Activated CD8-positive, alpha-beta memory T cell treated with anti-CD3 and anti-CD28 coated beads, Interleukin-2, amount 50 U/mL, for 24 hours (primary cell): ENCODE results near the gene SPR.
"Not testable (repeated sequence)": the region's sequence is repeated elsewhere in the genome, so short reads cannot be mapped to it uniquely, and the experiment has no call there.

Experiments used
- DNase-seq: peaks from one replicate; pipeline ENCODE4 v3.0.0-alpha.2; 2020; ENCODE audit errors: extremely low read depth

The SPR gene

DNA sequence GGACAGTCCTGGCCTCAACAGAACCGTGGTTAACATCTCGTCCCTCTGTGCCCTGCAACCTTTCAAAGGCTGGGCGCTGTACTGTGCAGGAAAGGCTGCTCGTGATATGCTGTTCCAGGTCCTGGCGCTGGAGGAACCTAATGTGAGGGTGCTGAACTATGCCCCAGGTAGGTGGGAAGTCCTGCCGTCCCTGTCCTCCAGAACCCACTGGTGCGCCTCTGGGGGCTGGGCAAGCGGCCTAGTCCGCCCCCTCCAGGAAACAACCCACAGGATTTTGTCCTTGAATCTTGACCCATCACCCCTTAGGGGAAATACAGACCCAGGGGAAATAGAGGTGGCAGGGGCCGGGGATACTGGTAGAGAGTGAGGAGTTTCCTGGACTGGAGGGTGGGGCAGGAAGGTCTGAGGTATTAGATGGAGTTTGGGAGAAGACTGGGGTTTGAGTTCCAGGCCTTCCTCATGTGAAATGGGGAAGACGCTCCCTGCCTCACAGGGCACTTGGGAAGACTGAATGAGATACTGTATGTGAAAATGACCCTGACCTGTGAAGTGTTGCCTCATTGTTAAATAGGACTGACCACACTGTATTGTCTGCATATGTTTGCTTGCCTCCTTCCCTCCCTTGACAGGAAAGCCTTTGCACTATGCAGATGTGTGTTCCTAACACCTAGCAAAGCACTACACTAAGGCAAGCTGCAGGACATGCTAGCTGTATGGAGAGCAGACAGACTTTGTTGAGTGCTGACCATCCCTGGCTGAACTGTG is 1.4 kb downstream of the SPR start:
- no peak for DNase-seq

DNA sequence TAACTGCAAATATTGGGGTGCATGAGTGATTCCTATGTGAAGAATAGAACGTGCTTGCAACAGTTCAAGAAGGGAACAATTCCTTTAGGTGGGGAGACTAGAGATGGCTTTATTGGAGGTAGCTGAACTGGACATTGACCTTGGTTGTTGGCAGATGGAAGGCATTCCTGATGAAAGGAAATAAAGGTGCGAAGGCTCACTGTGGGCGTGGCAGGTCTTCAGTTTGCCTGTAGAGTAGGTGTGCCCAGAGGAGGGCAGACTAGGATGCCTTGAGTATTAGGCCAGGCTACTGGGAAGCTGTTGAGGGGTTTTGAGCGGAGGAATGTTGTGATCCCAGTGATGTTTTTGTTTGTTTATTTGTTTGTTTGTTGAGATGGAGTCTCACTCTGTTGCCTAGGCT is 2.8 kb downstream of the SPR start:
- no peak for DNase-seq

GRCh38 chr2:72891091-72891818 is 4.0 kb downstream of the SPR start:
- DNase-seq, result no peak

- DNase-seq, result no peak
Measured at GRCh38 chr2:72892506-72893173, 5.4 kb downstream of the SPR start.

DNA sequence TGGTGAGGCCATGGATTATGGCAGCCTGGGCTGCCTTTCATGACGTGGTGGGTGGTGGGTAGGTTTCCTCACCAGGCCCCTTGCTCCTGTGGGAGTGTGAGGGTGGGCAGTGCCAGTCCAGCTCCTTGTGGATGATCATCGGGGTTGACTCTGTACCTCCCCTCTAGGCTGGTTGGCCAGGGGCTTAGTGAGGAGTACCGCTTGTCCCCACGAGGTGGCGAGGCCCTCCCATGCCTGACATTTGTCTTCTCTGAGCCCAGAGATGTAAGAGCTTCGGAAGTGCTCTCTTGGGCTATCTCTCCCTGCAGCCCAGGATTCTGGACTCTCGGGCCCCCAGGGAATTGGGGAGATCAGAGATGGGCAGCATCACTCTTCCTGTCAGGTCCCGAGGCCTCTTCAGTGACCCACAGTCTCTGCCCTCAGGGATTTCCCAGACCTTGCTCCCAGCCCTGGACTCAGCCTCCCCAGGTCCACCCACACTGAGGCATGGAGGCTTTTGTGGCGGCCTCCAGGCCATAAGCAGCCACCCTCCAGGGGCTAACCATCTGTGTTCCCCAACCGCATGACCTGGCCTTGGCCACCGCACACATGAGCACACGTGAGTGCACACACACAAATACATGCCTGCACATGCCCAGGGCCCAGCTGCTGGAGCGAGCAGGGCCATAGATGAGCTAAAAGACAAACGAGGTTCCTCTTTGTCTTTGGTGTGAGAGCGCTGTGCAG is 6.5 kb downstream of the SPR start:
- no peak for DNase-seq

GRCh38 chr2:72894514-72894913 is 7.3 kb downstream of the SPR start:
- no peak for DNase-seq

DNA sequence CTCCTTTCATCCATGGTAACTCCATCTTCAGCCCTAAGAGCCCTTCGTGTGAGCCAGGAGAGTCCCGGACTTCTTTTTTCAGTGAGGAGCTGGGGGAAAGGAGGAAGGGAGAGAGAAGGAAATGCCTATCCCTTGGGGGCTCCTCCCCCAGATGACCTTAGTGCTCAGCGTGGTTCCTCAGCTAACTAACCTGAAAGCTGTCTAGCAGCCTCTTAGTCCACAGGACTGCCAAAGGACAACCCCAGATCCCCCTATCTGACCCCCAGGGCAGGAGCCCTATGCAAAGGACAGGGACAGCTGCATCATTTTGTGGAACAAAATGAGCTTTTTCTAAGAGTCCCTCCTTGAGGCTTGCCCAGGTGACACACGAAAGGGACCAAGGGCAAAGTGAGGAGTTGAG is 7.9 kb downstream of the SPR start:
- no peak for DNase-seq

DNA sequence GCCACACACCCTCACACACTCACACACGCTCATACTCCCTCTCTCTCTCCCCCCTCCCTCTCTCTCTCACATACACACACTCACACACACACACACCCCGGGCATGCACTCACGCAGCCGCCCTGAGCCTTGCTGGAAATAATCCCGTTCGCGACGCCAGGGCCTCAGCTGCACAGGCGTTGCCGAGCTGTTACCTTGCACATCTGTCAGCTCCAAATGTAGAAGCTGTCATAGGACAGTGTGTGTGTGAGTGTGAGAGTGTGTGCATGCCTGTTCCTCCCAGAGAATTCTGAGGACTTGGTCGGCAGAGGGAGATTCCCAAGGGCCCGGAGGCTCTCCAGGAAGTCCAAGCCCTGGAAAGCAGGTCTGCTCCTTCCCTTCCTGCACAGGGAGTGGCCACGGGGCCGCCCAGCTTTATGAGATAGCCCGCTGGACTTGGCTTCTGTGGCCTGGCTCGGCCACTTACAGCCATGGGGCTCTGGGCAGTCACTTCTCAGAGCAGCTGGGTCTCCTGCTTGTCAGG is 8.6 kb downstream of the SPR start:
- no peak for DNase-seq

- no peak for DNase-seq
Measured at GRCh38 chr2:72896446-72896845, 9.2 kb downstream of the SPR start.

DNA sequence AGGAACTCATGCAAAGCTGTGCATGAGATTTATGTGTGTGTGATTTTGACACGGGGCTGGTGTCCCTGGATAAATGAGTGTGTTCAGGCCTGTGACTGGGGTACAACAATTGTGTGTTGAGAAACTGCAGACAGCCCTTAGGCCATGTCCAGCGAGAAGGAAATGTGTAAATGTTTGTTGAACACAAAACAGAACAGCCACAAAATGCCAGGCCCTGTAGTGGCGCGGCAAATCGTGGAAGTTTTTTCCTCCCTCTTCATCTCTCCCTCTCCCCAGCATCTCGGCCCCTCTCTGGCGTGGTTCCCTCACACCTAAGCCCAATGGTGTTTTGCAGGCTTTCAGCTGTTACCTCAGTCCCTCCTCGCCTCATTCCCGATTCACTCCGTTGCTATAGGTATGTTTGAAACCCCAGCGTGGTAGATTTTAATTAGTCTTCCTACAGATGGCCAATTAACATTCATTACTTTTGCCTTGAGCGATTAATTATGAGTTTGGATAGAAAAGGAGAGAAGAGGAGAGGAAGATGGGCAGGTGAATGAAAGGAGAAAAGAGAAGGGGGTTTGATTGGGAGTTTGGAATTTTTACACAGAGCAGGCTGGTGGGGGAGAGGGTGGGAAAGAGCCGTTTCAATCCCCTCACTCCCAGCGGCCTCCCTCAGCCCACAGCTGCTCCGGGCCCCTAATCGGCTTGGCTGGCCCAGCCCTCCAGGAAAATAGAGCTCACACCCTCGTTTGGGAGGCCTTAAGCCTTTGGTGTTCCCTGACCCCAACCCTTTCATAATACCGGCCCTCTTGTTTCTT is 10.8 kb downstream of the SPR start:
- DNase-seq, result no peak

DNA sequence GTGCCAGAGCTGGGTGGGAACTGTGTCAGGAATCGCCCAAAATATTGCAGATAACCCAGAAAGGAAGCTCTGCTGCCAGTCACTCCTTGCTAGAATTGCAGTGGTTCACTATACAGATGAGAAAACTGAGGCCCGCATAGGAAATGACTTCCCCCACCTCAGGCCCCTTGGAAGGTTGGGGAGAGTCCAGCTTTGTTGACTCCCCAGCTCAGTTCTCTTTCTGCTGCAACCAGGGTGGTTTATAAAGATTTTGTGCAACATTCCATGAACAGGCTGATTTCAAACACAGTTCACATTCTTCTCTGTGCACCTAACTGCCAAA is 11.3 kb downstream of the SPR start:
- no peak for DNase-seq

- DNase-seq, result no peak
Measured at GRCh38 chr2:72900191-72900825, 13.1 kb downstream of the SPR start.

GRCh38 chr2:72901426-72901825 is 14.2 kb downstream of the SPR start:
- DNase-seq, result no peak

DNA sequence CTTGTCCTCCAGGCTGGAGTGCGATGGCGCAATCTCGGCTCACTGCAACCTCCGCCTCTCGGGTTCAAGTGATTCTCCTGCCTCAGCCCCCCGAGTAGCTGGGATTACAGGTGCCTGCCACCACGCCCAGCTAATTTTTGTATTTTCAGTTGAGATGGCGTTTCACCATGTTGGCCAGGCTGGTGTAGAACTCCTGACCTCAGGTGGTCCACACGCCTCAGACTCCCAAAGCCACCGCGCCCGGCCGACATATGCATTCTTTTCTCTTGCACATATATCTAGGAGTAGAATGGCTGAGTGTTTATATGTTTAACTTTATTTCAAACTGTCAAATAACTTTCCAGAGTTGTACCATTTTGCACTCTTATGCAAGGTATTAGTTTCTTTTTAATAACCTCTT is 20.2 kb downstream of the SPR start:
- not testable (repeated sequence) for DNase-seq

- no peak for DNase-seq
Measured at GRCh38 chr2:72908741-72909140, 21.5 kb downstream of the SPR start.

- DNase-seq, result no peak
Measured at GRCh38 chr2:72911256-72911655, 24.0 kb downstream of the SPR start.

DNA sequence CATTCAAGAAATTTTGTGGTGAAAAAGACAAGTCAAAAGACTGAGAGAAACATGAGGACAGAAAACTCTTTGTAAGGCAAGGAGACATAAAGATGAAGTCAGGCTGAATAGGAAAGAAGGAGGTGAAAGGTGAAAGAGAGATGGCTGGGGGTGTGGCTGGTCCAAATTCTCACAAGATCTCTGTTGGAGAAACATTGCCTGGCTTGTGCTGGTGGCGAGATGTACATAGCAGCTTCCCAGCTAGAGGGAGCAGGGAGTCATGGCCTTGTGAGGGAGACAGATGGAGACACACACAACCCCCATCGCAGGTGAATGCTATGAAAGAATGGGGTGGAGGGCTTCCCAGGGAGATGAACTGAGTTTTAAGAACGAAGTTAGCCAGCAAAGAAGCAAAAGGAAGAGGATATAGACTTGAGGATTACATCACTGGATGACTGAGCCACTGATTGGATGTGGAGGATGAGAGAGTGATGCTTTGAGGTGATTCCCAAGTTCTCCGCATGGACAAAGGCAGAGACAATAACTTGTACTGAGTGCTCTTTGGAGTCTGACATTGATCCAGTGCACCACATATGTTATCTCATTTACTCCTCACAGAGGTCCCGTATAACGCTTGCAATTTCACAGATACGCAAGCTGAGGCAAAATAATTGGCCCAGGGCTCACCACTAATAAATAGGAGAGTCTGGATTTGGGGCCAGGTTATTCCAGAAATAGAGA is 26.4 kb downstream of the SPR start:
- no peak for DNase-seq

DNA sequence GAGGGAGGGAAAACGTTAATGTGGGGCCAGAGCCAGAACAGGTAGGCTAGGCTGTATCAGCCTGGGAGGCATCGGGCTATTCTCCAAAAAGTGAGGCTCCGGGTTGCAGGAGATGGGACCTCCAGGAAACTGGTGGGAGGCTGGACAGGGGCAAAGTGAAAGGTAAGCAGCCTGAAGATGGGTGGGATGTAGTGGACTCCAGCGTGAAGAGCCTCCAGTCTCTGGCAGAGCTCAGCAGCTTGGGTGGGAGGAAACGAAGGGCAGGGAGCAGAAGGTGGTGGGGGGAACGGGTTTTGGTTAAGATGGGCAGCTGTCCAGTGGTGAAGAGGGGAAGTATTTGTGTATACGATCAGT is 27.0 kb downstream of the SPR start:
- DNase-seq, result no peak

DNA sequence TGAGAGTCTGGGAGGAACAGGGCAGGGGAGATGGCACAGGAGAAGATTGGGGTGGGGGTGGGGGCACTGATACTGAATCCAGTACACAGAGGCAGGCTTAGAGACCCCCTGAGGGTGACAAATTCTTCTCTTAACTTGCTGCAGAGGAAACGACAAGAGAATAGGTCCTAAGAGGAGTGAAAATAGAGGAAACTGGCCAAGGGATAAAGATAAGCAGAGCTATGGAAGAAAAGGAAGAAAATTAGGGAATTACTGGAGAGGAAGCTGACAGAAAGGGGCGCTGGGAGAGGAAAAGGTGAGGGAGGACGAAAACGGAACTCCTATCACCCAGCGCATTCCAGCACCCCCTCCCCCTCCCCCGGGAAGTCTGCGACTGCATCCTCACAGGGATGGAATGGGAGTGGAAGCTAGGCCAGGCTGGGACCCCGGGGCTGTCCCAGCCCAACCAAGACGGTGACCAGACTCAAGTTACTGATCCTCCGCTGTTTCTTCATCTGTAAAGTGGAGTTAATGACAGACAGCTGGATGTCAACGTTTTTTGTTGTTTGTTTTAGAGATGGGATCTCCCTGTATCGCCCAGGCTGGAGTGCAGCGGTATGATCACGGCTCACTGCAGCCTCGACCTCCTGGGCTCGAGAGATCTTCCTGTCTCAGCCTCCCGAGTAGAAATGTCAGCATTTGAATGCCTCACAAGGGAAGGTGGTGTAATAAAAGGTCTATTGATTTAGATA is 27.5 kb downstream of the SPR start:
- no peak for DNase-seq
